K562 (cell line): ENCODE results near the gene AKAP14. TPM values are rescaled to one million over a fixed set of nuclear protein-coding genes. Genes with fewer than 3 reads are reported as not detected.
"Not testable (repeated sequence)": the region's sequence is repeated elsewhere in the genome, so short reads cannot be mapped to it uniquely, and the experiment has no call there.

Experiments
- ATAC-seq: fragments of 200-7000 bp; cut with Tn5 transposase; 3 replicates; pipeline ENCODE4 v1.9.1; 2020; ENCODE audit warnings: moderate library complexity
- BruUV-seq: library from RNA; stranded (reverse); fragments of 400-500 nt; replicated peaks from 2 replicates; lab custom pipeline; 2021; lab: Mats Ljungman, UMichigan
- CTCF ChIA-PET: fragments of 300-600 bp; formaldehyde crosslinking; extraction: SDS; loops from one replicate; lab custom pipeline; 2021; ENCODE audit warnings: low intra/inter-chr PET ratio; lab: Yijun Ruan, JAX
- POLR2A ChIA-PET: fragments of 300-600, 350-650 bp; sonication (Branson Sonifier 250); formaldehyde crosslinking; extraction: SDS; loops from one replicate; lab custom pipeline; 2021; ENCODE audit warnings: antibody characterized with exemption, inconsistent platforms; lab: Yijun Ruan, JAX
- DNase-seq, 4 experiments: peaks; one replicate each; pipeline versions ENCODE4 v3.0.0 to v3.0.0-alpha.2; 2011 to 2018; ENCODE audit warnings: low spot score in 3 of 4, mixed read lengths in 3 of 4; ENCODE audit errors: extremely low read depth in 1 of 4
- FAIRE-seq: peaks from 2 replicates; lab custom pipeline; 2011; peaks lifted over from hg19 to GRCh38; lab: Jason Lieb, UNC
- H2AFZ ChIP-seq: 2 replicates; pipeline ENCODE4 v1.6.0; 2011; ENCODE audit warnings: low read depth, low read length, control low read depth, inconsistent platforms
- H3K27ac ChIP-seq: fragments of 200-600 bp; 3 replicates; pipeline ENCODE4 v1.8.0; 2011; ENCODE audit warnings: low read depth, mild to moderate bottlenecking, control low read depth, inconsistent platforms, low read length, moderate library complexity, mixed read lengths; ENCODE audit errors: extremely low read depth
- H3K27me3 ChIP-seq, 2 experiments: fragments of 300-600 bp in 1 of 2; 2 replicates in 1 of 2; 3 replicates in 1 of 2; pipeline versions ENCODE4 v1.6.0 to v1.8.0; 2011; ENCODE audit warnings: inconsistent platforms in 2 of 2, low read length in 2 of 2, mild to moderate bottlenecking in 1 of 2, mixed read lengths in 1 of 2, moderate library complexity in 1 of 2; ENCODE audit not compliant: control insufficient read depth in 2 of 2, insufficient read depth in 2 of 2
- H3K36me3 ChIP-seq: fragments of 300-600 bp; 3 replicates; pipeline ENCODE4 v1.8.0; 2011; ENCODE audit warnings: mild to moderate bottlenecking, low read length, inconsistent platforms; ENCODE audit not compliant: control insufficient read depth, insufficient read depth
- H3K4me1 ChIP-seq, 2 experiments: fragments of 200-600 bp in 1 of 2; replicated peaks in 1 of 2; 2 replicates in 1 of 2; 3 replicates in 1 of 2; pipeline versions ENCODE4 v1.5.1 to v1.8.0; 2011; ENCODE audit warnings: inconsistent platforms in 2 of 2, low read length in 2 of 2, mild to moderate bottlenecking in 1 of 2, mixed read lengths in 1 of 2, moderate library complexity in 1 of 2; ENCODE audit not compliant: control insufficient read depth in 2 of 2, insufficient read depth in 2 of 2
- H3K4me2 ChIP-seq: 2 replicates; pipeline ENCODE4 v1.6.1; 2011; ENCODE audit warnings: low read length, control low read depth, inconsistent platforms, mixed read lengths; ENCODE audit not compliant: insufficient read depth
- H3K4me3 ChIP-seq: fragments of 200-600 bp; sonication (generic), shearing (Covaris generic); 2 replicates; pipeline ENCODE4 v1.5.1; 2016; ENCODE audit warnings: control low read depth, inconsistent platforms
- H3K79me2 ChIP-seq: fragments of 200-600 bp; 3 replicates; pipeline ENCODE4 v1.8.0; 2011; ENCODE audit warnings: low read length, inconsistent platforms; ENCODE audit not compliant: control insufficient read depth, insufficient read depth
- H3K9ac ChIP-seq, 2 experiments: 2 replicates each; pipeline versions ENCODE4 v1.6.0 to v1.6.1; 2011; ENCODE audit warnings: low read depth in 2 of 2, low read length in 2 of 2, control low read depth in 1 of 2, inconsistent platforms in 1 of 2, mild to moderate bottlenecking in 1 of 2, mixed read lengths in 1 of 2; ENCODE audit not compliant: insufficient read depth in 1 of 2
- H3K9me1 ChIP-seq: one replicate; pipeline ENCODE4 v1.6.0; 2011; ENCODE audit warnings: inconsistent platforms, mild to moderate bottlenecking, low read length, moderate library complexity; ENCODE audit not compliant: control insufficient read depth, insufficient read depth
- H3K9me3 ChIP-seq: replicated peaks from 2 replicates; pipeline ENCODE4 v1.5.1; 2011; ENCODE audit warnings: low read depth, low read length, inconsistent platforms; ENCODE audit not compliant: control insufficient read depth, insufficient read depth
- H4K20me1 ChIP-seq: replicated peaks from 2 replicates; pipeline ENCODE4 v1.6.1; 2011; ENCODE audit warnings: low read length, inconsistent platforms, mixed read lengths; ENCODE audit not compliant: control insufficient read depth, insufficient read depth
- CEBPB ChIP-seq: fragments of 450-650 bp; IDR thresholded peaks from 2 replicates; pipeline ENCODE4 v1.6.1; 2016; ENCODE audit warnings: missing genetic modification characterization, missing compliant biosample characterization
- CEBPG ChIP-seq, 3 experiments: fragments of 200-800 bp in 1 of 3; sonication (Bioruptor generic) in 1 of 3; sonication (generic) in 1 of 3; formaldehyde crosslinking in 1 of 3; IDR thresholded peaks in 2 of 3; conservative IDR thresholded peaks in 1 of 3; 2 replicates each; pipeline versions ENCODE4 v1.6.1 to v1.8.0; 2016 to 2022; ENCODE audit warnings: missing compliant biosample characterization in 2 of 3, missing genetic modification characterization in 2 of 3, mild to moderate bottlenecking in 1 of 3, missing genetic modification reagents in 1 of 3
- CHD2 ChIP-seq: IDR thresholded peaks from 2 replicates; pipeline ENCODE4 v1.6.1; 2011; ENCODE audit warnings: low read depth, low read length
- DLX4 ChIP-seq: fragments of 250-450 bp; sonication (Bioruptor Pico); IDR thresholded peaks from 2 replicates; pipeline ENCODE4 v1.6.1; 2021; ENCODE audit warnings: mild to moderate bottlenecking
- ETV1 ChIP-seq: fragments of 450-650 bp; conservative IDR thresholded peaks from 2 replicates; pipeline ENCODE4 v1.6.1; 2016; ENCODE audit warnings: missing genetic modification characterization, control low read depth, low read depth, missing compliant biosample characterization
- MAFG ChIP-seq: fragments of 450-650 bp; conservative IDR thresholded peaks from 2 replicates; pipeline ENCODE4 v1.6.1; 2016; ENCODE audit warnings: missing genetic modification characterization, missing compliant biosample characterization
- NR2F6 ChIP-seq: fragments of 450-650 bp; formaldehyde crosslinking; IDR thresholded peaks from 2 replicates; pipeline ENCODE4 v1.4.0; 2020; ENCODE audit warnings: mild to moderate bottlenecking
- WGBS: fragments of 100-300 bp; shearing (Covaris generic); methylation state at CpG from one replicate; pipeline ENCODE4 v1.1.6; 2016; ENCODE audit warnings: low coverage, mixed read lengths; ENCODE audit not compliant: insufficient coverage; ENCODE audit errors: missing lambda C conversion rate; 5-methylcytosine and 5-hydroxymethylcytosine counted together
- in situ Hi-C: fragments of 300-500 bp; cut with MboI; formaldehyde crosslinking; loops from 4 replicates; pipeline ENCODE4 v1.15.0; 2018; ENCODE audit warnings: inconsistent platforms, mixed read lengths
- intact Hi-C: fragments of 100-400 bp; cut with micrococcal nuclease; formaldehyde crosslinking; loops from 2 replicates; pipeline ENCODE4 v1.14.2; 2022
- polyA plus RNA-seq, 8 experiments: library from polyadenylated mRNA; depleted of rRNA in 4 of 8; stranded (reverse) in 5 of 8; unstranded in 3 of 8; fragments of >200 nt; fragmentation: Nextera tagmentation in 2 of 8; fragmentation: Illumina TruSeq in 1 of 8; extraction: Ambion mirVana in 2 of 8; extraction: Trizol in 1 of 8; gene quantifications; 2 replicates each; pipeline versions ENCODE4 v1.2.1 to v1.2.3, GENCODE V29; 2011 to 2014; ENCODE audit warnings: inconsistent platforms in 1 of 8, missing spikeins in 1 of 8
- total RNA-seq, 7 experiments: library from RNA; depleted of rRNA in 6 of 7; stranded (reverse); fragments of >200 nt in 6 of 7; fragmentation: Illumina TruSeq in 2 of 7; extraction: Trizol in 2 of 7; gene quantifications; 2 replicates each; pipeline versions ENCODE4 v1.2.1 to v1.2.3, GENCODE V29; 2011 to 2021; ENCODE audit warnings: low replicate concordance in 1 of 7
- TF ChIP-seq, protein P1 (sequence below): fragments of 450-650 bp; IDR thresholded peaks from 2 replicates; pipeline ENCODE4 v1.7.0; 2016; ENCODE audit warnings: borderline replicate concordance
- TF ChIP-seq, protein P2 (sequence below), 2 experiments: fragments of 450-650 bp in 1 of 2; sonication (generic) in 1 of 2; formaldehyde crosslinking in 1 of 2; IDR thresholded peaks in 1 of 2; conservative IDR thresholded peaks in 1 of 2; 2 replicates each; pipeline versions ENCODE4 v1.6.1 to v1.8.1; 2016 to 2023; ENCODE audit warnings: mild to moderate bottlenecking in 2 of 2, moderate library complexity in 2 of 2, inconsistent platforms in 1 of 2, missing genetic modification reagents in 1 of 2

AKAP14 gene
- total and polyA plus RNA-seq, 9 of the 15 experiments (the other 6 are each of a cell fraction or from before 2014, with no cell fraction given): not detected

GRCh38 chrX:119954374-119954773 lies 58.7 kb downstream of the AKAP14 start:
- Histone ChIP-seq H3K36me3 (no peaks in the 10 kb centered on the region), H3K4me1 (no peaks in the 10 kb centered on the region), H3K9ac (no peak overlapping the region), H4K20me1 (no peaks in the 10 kb centered on the region), H2AFZ (no peak overlapping the region), H3K27ac (no peak overlapping the region), H3K27me3 (no peaks in the 10 kb centered on the region; a peak in 1 of 5 replicates), H3K9me1 (no peaks in the 10 kb centered on the region), H3K4me2 (no peak overlapping the region), H3K9me3 (no peaks in the 10 kb centered on the region), H3K79me2 (no peaks in the 10 kb centered on the region), H3K4me3 (no peak overlapping the region)
- no peak for ATAC-seq
- no peak for DNase-seq
- ChIA-PET POLR2A (no interaction called here), CTCF (no interaction called here)
- TF ChIP-seq CHD2: no peak
- TF ChIP-seq, protein P1, sequence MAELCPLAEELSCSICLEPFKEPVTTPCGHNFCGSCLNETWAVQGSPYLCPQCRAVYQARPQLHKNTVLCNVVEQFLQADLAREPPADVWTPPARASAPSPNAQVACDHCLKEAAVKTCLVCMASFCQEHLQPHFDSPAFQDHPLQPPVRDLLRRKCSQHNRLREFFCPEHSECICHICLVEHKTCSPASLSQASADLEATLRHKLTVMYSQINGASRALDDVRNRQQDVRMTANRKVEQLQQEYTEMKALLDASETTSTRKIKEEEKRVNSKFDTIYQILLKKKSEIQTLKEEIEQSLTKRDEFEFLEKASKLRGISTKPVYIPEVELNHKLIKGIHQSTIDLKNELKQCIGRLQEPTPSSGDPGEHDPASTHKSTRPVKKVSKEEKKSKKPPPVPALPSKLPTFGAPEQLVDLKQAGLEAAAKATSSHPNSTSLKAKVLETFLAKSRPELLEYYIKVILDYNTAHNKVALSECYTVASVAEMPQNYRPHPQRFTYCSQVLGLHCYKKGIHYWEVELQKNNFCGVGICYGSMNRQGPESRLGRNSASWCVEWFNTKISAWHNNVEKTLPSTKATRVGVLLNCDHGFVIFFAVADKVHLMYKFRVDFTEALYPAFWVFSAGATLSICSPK: no peak
- no peak for TF ChIP-seq NR2F6 (CRISPR knock-in tag)
- peak; percentile 53; the same call in 1 of the 2 replicates for TF ChIP-seq CEBPB (tag)
- TF ChIP-seq, protein P2, sequence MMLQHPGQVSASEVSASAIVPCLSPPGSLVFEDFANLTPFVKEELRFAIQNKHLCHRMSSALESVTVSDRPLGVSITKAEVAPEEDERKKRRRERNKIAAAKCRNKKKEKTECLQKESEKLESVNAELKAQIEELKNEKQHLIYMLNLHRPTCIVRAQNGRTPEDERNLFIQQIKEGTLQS (IDR thresholded peaks at IDR 0.05): peak; percentile 72
- TF ChIP-seq, protein P2 (CRISPR knock-in tag; conservative IDR thresholded peaks at IDR 0.05): no peak
- TF ChIP-seq MAFG (tag): no peak
- TF ChIP-seq ETV1: no peak
- no peak for TF ChIP-seq CEBPG (CRISPR knock-in tag; IDR thresholded peaks at IDR 0.05)
- TF ChIP-seq CEBPG (tag; conservative IDR thresholded peaks at IDR 0.05 in 1 of 2, IDR thresholded peaks at IDR 0.05 in 1 of 2): peak; percentile 61 to 69
- no peak for TF ChIP-seq DLX4 (CRISPR knock-in tag)
- in situ Hi-C loops: no loop called here
- WGBS: 0% methylated on average over 2 of the region's 3 CpGs
- intact Hi-C loops: no loop called here
- BruUV-seq: no TSS peak
- no peak for FAIRE-seq

DNA sequence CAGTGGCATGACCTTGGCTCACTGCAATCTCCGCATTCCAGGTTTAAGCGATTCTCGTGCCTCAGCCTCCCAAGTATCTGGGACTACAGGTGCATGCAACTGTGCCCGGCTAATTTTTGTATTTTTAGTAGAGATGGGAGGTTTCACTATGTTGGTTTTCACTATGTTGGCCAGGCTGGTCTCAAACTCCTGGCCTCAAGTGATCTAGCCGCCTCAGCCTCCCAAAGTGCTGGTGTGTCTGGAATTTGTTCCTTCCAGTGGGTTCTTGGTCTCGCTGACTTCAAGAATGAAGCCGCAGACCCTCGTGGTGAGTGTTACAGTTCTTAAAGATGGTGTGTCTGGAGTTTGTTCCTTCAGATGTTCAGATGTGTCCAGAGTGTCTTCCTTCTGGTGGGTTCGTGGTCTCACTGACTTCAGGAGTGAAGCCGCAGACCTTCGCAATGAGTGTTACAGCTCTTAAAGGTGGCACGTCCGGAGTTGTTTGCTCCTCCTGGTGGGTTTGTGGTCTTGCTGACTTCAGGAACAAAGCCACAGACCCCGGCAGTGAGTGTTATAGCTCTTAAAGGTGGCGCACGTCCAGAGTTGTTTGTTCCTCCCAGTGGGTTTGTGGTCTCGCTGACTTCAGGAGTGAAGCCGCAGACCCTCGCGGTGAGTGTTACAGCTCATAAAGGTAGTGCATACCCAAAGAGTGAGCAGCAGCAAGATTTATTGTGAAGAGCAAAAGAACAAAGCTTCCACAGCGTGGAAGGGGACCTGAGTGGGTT lies 60.3 kb downstream of the AKAP14 start:
- H3K4me1 ChIP-seq, BruUV-seq, H3K9me1 ChIP-seq, H3K9ac ChIP-seq, H4K20me1 ChIP-seq, H3K9me3 ChIP-seq, FAIRE-seq, DNase-seq, in situ Hi-C loops, H3K27ac ChIP-seq, H3K36me3 ChIP-seq, ATAC-seq, H3K27me3 ChIP-seq, intact Hi-C loops, H3K4me2 ChIP-seq, H2AFZ ChIP-seq, CTCF ChIA-PET, H3K79me2 ChIP-seq, H3K4me3 ChIP-seq: not testable (repeated sequence)
- POLR2A ChIA-PET: interaction anchor here (0.6 kb wide), 1 partner anchor 165 kb away, joined by 3 read pairs; the partner anchor contains the start of gene RPL39
- 23% methylated on average over 15 of the region's 21 CpGs for WGBS
